A673 (cell line): ENCODE results near the gene ZBTB22. TPM values are rescaled to one million over a fixed set of nuclear protein-coding genes. Genes with fewer than 3 reads are reported as not detected.
"Not testable (repeated sequence)": the region's sequence is repeated elsewhere in the genome, so short reads cannot be mapped to it uniquely, and the experiment has no call there.

ENCODE experiments used
- BruUV-seq: library from RNA; stranded (reverse); fragments of 400-500 nt; replicated peaks from 2 replicates; lab custom pipeline; 2021; lab: Mats Ljungman, UMichigan
- CTCF ChIA-PET: fragments of 300-600 bp; sonication (Branson Sonifier 250); formaldehyde crosslinking; loops from one replicate; lab custom pipeline; 2022; ENCODE audit warnings: antibody characterized with exemption; lab: Charles Lee
- POLR2A ChIA-PET: fragments of 300-600 bp; sonication (Branson Sonifier 250); formaldehyde crosslinking; loops from one replicate; lab custom pipeline; 2022; ENCODE audit warnings: antibody characterized with exemption; ENCODE audit not compliant: low non-redundant PET; lab: Charles Lee
- DNase-seq: peaks from one replicate; pipeline ENCODE4 v3.0.0-alpha.2; 2015; ENCODE audit warnings: low spot score
- H3K27ac ChIP-seq: fragments of 200-600 bp; sonication (generic); 2 replicates; pipeline ENCODE4 v1.5.1; 2016; ENCODE audit warnings: mixed run types, low read depth, mild to moderate bottlenecking, mixed read lengths, antibody characterized with exemption, low read length; ENCODE audit not compliant: poor library complexity, severe bottlenecking
- H3K27me3 ChIP-seq: fragments of 200-600 bp; sonication (generic); replicated peaks from 2 replicates; pipeline ENCODE4 v1.6.1; 2017; ENCODE audit warnings: mixed run types, low read depth, mild to moderate bottlenecking, mixed read lengths, antibody characterized with exemption, low read length; ENCODE audit not compliant: insufficient read depth, poor library complexity
- H3K36me3 ChIP-seq: fragments of 200-600 bp; sonication (generic); 2 replicates; pipeline ENCODE4 v1.6.1; 2016; ENCODE audit warnings: mixed run types, mild to moderate bottlenecking, mixed read lengths, antibody characterized with exemption, low read length; ENCODE audit not compliant: insufficient read depth, poor library complexity, severe bottlenecking
- H3K4me1 ChIP-seq: fragments of 200-600 bp; sonication (generic); 2 replicates; pipeline ENCODE4 v1.6.1; 2017; ENCODE audit warnings: mixed run types, mild to moderate bottlenecking, mixed read lengths, antibody characterized with exemption, low read length; ENCODE audit not compliant: insufficient read depth, poor library complexity, severe bottlenecking
- H3K4me3 ChIP-seq: fragments of 200-600 bp; sonication (generic); 2 replicates; pipeline ENCODE4 v1.5.1; 2016; ENCODE audit warnings: low read depth, mixed run types, mild to moderate bottlenecking, mixed read lengths, low read length; ENCODE audit not compliant: poor library complexity, severe bottlenecking
- H3K9me3 ChIP-seq: fragments of 200-600 bp; sonication (generic); 2 replicates; pipeline ENCODE4 v1.6.1; 2016; ENCODE audit warnings: mixed run types, low read depth, mild to moderate bottlenecking, mixed read lengths, antibody characterized with exemption, low read length; ENCODE audit not compliant: poor library complexity, severe bottlenecking
- EZH2 ChIP-seq: fragments of 200-600 bp; sonication (generic); IDR thresholded peaks from 2 replicates; pipeline ENCODE4 v1.6.1; 2017; ENCODE audit warnings: borderline replicate concordance, low read depth, mild to moderate bottlenecking, mixed read lengths, antibody characterized with exemption, low read length; ENCODE audit not compliant: poor library complexity, severe bottlenecking
- intact Hi-C: fragments of 100-400 bp; cut with micrococcal nuclease; formaldehyde crosslinking; loops from one replicate; pipeline ENCODE4 v1.10.0; 2022; ENCODE audit not compliant: unreplicated experiment
- total RNA-seq: library from RNA; stranded (reverse); gene quantifications from 2 replicates; pipeline ENCODE4 v1.2.3, GENCODE V29; 2021
- TF ChIP-seq, protein P1 (sequence below): fragments of 300-800, 200-600 bp; sonication (generic); conservative IDR thresholded peaks from 2 replicates; pipeline ENCODE4 v1.5.1; 2017; ENCODE audit warnings: low read depth, mild to moderate bottlenecking, antibody characterized with exemption, low read length, moderate library complexity, mixed read lengths

ZBTB22 gene
- total RNA-seq, 1 experiment from 2014 or later: 11.3 TPM

DNA sequence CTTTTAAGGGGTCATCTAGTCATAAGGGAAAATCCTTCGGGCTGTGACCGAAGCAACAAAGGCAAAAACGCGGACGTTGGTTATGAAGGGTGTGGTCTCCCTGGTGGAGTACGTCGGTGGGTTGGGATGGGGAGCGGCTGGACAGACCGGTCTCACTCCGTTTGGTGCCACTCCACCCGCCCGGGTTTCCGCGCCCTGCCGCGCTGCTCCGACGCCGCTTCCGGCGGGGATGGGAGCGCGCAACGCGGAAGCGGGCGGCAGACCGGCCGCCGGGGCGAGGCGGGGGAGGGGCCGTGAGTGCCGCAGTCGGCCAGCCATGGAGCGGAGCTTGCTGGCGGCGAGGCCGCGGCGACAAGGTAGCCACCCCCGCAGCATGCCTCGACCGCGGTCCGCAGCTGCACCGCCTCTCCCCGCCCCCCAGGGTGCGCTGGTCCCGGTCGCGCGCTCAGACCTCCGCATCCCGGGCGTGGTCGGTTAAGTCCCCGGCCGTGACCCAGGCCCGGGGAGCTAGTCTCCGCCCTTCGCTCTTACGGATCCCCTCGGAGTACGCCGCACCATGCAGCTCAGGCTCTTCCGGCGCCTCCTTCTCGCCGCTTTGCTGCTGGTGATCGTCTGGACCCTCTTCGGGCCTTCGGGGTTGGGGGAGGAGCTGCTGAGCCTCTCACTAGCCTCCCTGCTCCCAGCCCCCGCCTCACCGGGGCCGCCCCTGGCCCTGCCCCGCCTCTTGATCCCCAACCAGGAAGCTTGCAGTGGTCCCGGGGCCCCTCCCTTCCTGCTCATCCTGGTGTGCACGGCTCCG lies 40.5 kb downstream of the ZBTB22 start, which contains the start of gene B3GALT4:
Gene B3GALT4, plus strand, starts transcription at position 260 of the 799 bp plus-strand sequence. Its CDS starts 297 bp downstream, at position 557.
- BruUV-seq: no TSS peak
- H3K27ac ChIP-seq: peak within 1 kb of the TSS; percentile 83
- ChIA-PET CTCF (interaction anchor here (0.6 to 1.1 kb wide), 4 partner anchors 13 to 68 kb away, joined by 3 to 5 read pairs (median 4); partner anchors contain the start of gene PFDN6), POLR2A (interaction anchor here (0.5 to 0.6 kb wide), 2 partner anchors 28 to 191 kb away, joined by 3 to 5 read pairs; no protein-coding TSS in a partner anchor)
- no peaks in the 10 kb centered on the region for H3K9me3 ChIP-seq
- H3K4me1 ChIP-seq: peaks cover 40% of the 10 kb centered on the region
- TF ChIP-seq, protein P1, sequence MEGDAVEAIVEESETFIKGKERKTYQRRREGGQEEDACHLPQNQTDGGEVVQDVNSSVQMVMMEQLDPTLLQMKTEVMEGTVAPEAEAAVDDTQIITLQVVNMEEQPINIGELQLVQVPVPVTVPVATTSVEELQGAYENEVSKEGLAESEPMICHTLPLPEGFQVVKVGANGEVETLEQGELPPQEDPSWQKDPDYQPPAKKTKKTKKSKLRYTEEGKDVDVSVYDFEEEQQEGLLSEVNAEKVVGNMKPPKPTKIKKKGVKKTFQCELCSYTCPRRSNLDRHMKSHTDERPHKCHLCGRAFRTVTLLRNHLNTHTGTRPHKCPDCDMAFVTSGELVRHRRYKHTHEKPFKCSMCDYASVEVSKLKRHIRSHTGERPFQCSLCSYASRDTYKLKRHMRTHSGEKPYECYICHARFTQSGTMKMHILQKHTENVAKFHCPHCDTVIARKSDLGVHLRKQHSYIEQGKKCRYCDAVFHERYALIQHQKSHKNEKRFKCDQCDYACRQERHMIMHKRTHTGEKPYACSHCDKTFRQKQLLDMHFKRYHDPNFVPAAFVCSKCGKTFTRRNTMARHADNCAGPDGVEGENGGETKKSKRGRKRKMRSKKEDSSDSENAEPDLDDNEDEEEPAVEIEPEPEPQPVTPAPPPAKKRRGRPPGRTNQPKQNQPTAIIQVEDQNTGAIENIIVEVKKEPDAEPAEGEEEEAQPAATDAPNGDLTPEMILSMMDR: peak; percentile 40
- TF ChIP-seq EZH2: no peak
- H3K4me3 ChIP-seq: peak within 1 kb of the TSS; percentile 56
- intact Hi-C loops: no loop called here
- peak; percentile 85 for DNase-seq
- H3K27me3 ChIP-seq: no peaks in the 10 kb centered on the region
- H3K36me3 ChIP-seq: peaks cover 59% of the 10 kb centered on the region

DNA sequence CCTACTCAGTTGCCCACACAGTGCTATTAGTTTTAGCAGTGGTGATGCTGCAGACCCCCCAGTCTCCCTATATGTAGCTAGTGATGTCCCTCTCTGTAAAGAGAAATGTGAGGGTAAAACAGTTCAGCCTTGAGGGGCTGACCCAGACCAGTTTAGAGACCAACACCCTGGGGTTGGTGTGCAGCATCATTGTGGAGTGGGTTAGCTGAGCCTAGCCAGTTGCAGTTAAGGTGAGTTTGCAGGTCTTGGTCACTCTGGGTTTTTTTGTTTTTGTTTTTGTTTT lies 41.0 kb downstream of the ZBTB22 start:
- TF ChIP-seq, protein P1: no peak
- TF ChIP-seq EZH2: no peak
- H3K36me3 ChIP-seq: peaks cover 59% of the 10 kb centered on the region
- H3K9me3 ChIP-seq: no peaks in the 10 kb centered on the region
- no TSS peak for BruUV-seq
- peak overlapping the region; percentile 83 for H3K27ac ChIP-seq
- DNase-seq: no peak
- intact Hi-C loops: no loop called here
- peak overlapping the region; percentile 56 for H3K4me3 ChIP-seq
- no peaks in the 10 kb centered on the region for H3K27me3 ChIP-seq
- ChIA-PET POLR2A (no interaction called here), CTCF (interaction anchor here (0.6 to 0.8 kb wide), 2 partner anchors 28 to 36 kb away, joined by 3 to 4 read pairs; no protein-coding TSS in a partner anchor)
- peaks cover 40% of the 10 kb centered on the region for H3K4me1 ChIP-seq

DNA sequence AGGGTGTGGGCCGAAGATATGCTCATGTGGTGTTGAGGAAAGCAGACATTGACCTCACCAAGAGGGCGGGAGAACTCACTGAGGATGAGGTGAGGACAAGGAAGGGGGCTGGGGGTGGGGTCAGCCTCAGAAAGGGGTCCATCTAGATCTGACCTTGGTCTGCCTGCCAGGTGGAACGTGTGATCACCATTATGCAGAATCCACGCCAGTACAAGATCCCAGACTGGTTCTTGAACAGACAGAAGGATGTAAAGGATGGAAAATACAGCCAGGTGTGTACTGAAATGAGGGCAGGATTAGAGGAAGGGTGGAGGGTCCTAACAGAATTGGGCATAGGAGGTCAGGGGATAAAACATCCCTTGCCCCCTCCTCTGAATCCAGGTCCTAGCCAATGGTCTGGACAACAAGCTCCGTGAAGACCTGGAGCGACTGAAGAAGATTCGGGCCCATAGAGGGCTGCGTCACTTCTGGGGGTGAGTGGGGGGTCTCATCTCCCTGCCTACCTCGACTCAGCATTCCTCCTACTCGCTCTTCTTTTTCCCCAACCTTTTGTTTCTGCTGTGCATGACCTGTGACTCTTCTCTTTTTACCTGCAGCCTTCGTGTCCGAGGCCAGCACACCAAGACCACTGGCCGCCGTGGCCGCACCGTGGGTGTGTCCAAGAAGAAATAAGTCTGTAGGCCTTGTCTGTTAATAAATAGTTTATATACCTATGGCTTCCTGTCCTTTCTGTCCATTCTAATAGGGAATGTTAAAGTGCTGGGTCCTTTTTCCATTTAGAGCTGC lies 41.6 kb downstream of the ZBTB22 start:
- intact Hi-C loops: not testable (repeated sequence)

More for the DNA sequence above, 41.6 kb downstream of the ZBTB22 start:
- H3K9me3 ChIP-seq, DNase-seq, H3K27me3 ChIP-seq, BruUV-seq, POLR2A ChIA-PET: not testable (repeated sequence)
- CTCF ChIA-PET: interaction anchor here (0.6 to 0.8 kb wide), 2 partner anchors 25 to 28 kb away, joined by 3 read pairs; no protein-coding TSS in a partner anchor
- H3K27ac ChIP-seq: peak overlapping the region; percentile 99
- H3K4me3 ChIP-seq: peak overlapping the region; percentile 56
- H3K36me3 ChIP-seq: peaks cover 59% of the 10 kb centered on the region
- H3K4me1 ChIP-seq: peaks cover 40% of the 10 kb centered on the region
